ENCODE measurements around the gene DNAJC1.
"Not testable (repeated sequence)": the region's sequence is repeated elsewhere in the genome, so short reads cannot be mapped to it uniquely, and the experiment has no call there.

The DNAJC1 gene

DNA sequence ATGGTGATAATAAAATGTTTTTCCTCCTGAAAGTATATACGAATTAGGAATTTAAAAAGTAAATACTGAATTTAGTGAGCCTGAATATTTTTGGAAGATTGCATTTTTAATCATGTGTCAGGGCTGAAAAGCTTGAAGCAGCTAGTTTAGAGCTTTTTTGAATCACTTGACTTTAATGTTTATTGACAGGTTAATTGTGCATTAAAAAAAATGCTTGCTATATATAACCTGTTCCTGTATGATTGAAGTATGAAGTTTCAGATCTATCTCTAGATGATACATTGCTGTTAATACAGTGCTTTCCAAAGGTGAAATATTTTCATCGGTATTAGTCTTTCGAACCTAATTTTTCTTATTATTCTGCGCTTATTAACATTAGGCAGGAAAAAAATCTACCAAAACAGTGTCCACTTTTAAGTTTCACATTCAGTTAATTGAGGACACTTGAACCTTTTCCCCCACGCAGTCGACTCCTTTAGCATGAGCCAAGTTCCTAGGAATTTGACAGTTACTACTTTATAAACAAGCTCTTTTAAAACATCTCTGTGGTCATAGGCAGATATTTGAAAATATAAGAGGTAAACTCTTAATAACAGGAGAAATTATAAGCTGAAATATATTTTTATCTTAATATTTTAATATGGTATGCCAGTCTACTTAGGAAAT lies 282.4 kb downstream of the DNAJC1 start:
- no peak for DNase-seq (ENCODE audit: low spot score)
- Histone ChIP-seq H3K4me3 (no peak overlapping the region), H3K27ac (no peak overlapping the region)
- TF ChIP-seq, protein P1, sequence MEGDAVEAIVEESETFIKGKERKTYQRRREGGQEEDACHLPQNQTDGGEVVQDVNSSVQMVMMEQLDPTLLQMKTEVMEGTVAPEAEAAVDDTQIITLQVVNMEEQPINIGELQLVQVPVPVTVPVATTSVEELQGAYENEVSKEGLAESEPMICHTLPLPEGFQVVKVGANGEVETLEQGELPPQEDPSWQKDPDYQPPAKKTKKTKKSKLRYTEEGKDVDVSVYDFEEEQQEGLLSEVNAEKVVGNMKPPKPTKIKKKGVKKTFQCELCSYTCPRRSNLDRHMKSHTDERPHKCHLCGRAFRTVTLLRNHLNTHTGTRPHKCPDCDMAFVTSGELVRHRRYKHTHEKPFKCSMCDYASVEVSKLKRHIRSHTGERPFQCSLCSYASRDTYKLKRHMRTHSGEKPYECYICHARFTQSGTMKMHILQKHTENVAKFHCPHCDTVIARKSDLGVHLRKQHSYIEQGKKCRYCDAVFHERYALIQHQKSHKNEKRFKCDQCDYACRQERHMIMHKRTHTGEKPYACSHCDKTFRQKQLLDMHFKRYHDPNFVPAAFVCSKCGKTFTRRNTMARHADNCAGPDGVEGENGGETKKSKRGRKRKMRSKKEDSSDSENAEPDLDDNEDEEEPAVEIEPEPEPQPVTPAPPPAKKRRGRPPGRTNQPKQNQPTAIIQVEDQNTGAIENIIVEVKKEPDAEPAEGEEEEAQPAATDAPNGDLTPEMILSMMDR (IDR thresholded peaks at IDR 0.05) = no peak

DNA sequence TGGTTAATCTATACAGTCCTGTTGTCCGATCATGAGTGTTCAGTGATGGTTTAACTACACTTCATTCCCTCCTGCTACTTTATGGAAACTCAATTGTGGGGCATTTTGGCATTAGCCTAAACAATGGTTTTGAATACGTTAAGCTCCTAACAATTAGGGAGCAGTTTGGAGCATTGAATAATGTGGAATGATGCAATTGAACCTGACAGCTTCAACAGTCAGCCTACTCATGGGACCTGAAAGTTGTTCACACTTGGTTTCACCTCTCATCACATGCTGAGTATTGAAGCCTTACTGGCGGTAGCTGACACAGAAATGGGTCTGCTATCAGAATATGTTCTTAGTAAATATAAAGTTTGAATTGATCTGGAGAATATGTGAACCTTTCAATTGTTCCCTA lies 283.4 kb downstream of the DNAJC1 start:
- TF ChIP-seq, protein P1 (IDR thresholded peaks at IDR 0.05) = no peak
- DNase-seq (ENCODE audit: low spot score) = no peak
- Histone ChIP-seq H3K4me3 (no peak overlapping the region), H3K27ac (no peak overlapping the region)

DNA sequence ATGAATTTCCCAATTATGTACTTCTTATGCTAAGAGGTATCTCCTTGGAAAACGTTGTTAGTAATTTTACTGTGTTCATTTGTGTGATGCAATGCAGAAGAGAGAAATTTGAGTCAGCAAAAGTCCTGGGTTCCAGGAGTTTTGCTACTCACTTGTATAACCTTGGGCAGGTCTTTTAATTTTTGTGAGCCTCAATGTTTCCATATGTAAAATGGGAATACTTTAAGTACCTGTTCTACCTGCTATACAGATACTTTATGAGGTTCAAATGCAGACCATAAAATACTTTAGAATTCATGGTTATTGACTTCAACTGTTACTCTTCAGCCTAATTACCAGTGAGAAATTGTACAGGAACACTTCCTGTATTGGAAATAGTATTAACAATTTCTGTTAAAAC lies 284.0 kb downstream of the DNAJC1 start:
- DNase-seq (ENCODE audit: low spot score) = no peak
- Histone ChIP-seq H3K4me3 (no peak overlapping the region), H3K27ac (no peak overlapping the region)
- TF ChIP-seq, protein P1 (IDR thresholded peaks at IDR 0.05) = no peak

DNA sequence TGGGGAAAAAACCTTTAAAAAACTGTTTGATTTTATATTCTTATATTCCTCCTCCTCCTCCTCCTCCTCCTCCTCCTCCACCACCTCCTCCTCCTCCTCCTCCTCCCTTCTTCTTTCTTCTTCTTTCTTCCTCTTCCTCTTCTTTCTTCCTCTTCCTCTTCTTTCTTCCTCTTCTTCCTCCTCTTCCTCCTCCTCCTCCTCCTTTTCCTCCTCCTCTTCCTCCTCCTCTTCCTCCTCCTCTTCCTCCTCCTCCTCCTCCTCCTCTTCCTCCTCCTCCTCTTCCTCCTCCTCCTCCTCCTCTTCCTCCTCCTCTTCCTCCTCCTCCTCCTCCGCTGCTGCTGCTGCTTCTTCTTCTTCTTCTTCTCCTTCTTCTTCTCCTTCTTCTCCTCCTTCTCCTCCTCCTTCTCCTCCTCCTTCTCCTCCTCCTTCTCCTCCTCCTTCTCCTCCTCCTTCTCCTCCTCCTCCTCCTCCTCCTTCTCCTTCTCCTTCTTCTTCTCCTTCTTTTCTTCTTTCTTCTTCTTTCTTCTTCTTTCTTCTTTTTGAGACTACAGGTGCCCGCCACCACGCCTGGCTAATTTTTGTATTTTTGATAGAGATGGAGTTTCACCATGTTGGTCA lies 286.0 kb downstream of the DNAJC1 start:
- H3K4me3 ChIP-seq; H3K27ac ChIP-seq; DNase-seq (ENCODE audit: low spot score): not testable (repeated sequence)

DNA sequence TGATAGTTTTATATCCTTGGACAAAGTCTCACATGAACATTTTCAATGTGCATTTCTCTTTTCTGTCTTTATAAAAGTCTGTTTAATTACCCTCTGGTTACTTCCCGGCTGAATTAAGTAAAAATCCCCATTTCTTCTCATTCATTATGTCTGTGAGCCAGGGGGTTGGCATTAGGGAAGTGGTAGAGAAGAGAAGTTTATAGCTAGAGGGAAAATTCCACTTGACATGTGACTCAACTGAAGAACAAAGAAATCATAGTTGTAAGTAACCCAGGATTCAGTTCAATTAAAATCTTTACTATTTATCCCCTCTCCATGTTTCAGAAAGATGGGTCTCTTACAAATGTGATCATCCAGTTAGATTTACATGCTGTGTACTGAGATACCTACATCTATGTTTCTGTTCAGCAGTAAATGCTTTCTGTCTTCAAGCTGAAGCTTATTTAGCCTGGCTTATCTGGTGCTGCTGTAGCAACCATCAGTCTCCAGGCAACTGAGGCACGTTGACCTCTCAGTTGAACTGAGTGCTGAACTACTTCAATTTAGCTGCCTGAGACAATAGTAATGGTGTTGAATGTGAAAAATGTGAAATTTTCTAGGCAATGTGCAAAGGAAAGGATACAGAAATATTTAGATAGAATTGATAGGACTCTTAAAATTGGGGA lies 287.9 kb downstream of the DNAJC1 start:
- no peak for DNase-seq (ENCODE audit: low spot score)
- Histone ChIP-seq H3K27ac (no peak overlapping the region), H3K4me3 (no peak overlapping the region)
- TF ChIP-seq, protein P1 (IDR thresholded peaks at IDR 0.05) = no peak

DNA sequence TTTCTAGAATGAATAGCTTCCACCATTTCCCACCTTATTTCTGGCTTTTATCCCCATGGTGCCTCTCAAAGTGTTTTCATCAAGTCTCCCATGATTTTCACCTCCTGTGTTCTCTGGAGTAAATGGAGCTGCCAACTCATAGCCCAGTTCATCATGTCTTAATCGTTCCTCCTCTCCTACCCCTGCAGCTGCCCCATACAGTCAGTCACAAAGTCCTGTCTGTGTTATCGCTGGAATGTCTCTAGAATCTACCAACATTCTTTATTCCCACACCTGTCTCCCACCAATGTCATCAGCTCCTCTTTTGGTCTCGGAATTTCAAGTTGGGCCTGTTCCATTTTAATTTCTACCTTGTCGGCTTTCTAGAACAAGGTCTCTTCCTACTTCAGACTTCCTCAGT lies 290.6 kb downstream of the DNAJC1 start:
- H3K27ac ChIP-seq = no peak overlapping the region
- TF ChIP-seq, protein P1 (IDR thresholded peaks at IDR 0.05) = no peak
- H3K4me3 ChIP-seq = no peak overlapping the region
- DNase-seq (ENCODE audit: low spot score) = no peak

DNA sequence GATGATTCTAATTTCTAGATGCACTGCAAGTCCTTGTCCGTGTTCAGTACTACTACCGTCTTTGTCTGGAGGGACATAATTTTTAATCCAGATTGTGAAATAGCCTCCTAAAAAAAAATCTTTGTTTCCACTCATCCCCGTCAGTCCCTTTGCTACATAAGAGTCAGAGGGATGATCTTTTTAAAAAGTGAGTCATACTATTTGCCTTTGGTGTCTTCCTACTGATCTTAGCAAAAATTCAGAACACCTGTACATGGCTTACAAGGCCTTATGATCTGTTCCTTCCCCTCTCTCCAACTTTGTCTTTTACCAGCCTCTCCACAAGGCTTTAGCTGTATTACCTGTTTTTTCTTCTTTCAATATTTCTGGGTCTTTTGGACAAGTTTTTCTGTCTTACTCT lies 296.0 kb downstream of the DNAJC1 start:
- Histone ChIP-seq H3K4me3 (no peak overlapping the region), H3K27ac (no peak overlapping the region)
- TF ChIP-seq, protein P1 (IDR thresholded peaks at IDR 0.05) = no peak
- DNase-seq (ENCODE audit: low spot score) = no peak
